HK-2 (cell line): ENCODE measurements around the gene NFIL3.
"Not testable (repeated sequence)": the region's sequence is repeated elsewhere in the genome, so short reads cannot be mapped to it uniquely, and the experiment has no call there.

ENCODE experiments used
- DNase-seq: peaks from one replicate; pipeline ENCODE4 v3.0.0-alpha.2; 2018; ENCODE audit not compliant: unreplicated experiment

The NFIL3 gene

DNA sequence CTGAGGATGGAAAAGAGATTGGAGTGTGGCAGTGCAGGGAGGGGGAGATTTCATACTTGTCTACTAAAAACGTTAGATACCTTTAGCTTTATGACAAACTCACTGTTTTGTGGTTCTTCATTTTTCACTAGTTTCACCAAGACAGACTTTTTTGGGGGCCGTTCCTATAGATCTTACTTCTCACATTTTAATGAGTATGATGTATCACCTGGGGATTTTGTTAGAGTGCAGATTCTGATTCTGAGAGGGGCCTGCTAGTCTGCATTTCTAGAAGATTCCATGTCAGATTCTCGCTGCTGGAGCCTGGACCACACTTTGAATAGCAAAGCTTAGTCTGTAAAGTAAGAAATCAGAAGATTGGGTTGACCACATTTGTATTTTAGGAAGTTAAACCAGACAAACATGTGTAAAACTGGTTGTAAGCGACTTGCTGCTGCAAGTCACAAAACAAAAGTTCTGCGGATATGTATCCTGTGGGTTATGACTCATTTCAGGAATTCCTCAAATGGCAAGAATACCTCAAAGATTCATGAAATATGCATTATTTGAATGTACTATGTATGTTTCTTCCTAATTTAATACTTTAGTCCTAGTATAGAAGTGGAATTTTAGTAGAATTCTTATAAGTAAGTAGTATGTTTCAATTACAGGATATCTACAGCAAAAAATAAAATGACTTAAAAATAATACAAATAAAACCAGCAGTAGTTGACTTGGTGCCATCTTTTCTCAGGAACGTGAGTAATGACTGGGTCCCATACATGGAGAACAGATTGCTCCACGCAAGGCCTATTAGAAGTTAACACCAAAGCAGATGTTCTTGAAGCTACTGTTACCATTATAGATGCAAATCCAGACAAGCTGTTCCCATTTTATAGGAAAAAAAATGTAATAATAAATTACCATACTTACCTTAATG is 27.8 kb downstream of the NFIL3 start:
- no peak for DNase-seq

DNA sequence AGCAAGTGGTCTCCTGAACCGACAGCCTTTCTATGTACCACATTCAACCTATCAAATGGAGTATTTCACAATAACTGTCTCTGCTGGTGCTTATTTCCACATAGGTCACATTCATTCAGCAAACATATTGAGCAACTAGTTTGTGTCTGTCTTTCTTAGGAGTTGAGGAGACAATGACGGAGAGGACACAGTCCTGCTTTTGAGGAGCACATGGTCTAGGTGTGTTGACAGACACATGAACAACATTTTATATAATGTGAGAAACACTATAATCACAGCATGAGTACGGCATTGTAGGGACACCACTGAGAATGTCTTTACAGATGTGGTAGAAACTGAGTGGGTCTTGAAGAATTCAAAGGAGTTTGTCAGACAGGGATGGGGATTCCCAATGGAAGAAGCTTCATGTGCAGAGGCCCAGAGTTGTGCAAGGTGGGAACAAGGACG is 28.5 kb downstream of the NFIL3 start:
- no peak for DNase-seq

GRCh38 chr9:91393826-91394225 is 29.8 kb downstream of the NFIL3 start:
- no peak for DNase-seq

DNA sequence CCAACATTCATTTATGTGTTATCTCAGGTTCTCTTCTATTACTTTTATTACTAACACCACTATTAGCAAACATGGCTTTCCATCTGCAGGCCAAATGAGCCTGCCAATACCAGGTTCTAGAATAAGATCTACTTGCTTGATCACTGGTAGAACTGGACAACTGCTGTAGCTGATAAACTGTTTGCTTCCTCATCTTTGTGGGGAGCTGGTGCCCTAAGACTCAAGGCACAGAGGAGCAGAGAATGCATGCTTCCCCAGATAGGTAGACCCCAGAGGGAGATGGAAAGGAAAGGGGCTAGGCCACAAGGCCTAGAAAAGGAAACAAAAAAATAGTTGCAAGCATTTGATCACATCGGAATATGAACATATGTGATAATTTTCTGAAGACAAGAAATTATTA is 31.2 kb downstream of the NFIL3 start:
- DNase-seq: no peak

GRCh38 chr9:91391818-91392217 is 31.8 kb downstream of the NFIL3 start:
- DNase-seq: no peak

- no peak for DNase-seq
Measured at GRCh38 chr9:91391412-91391811, 32.2 kb downstream of the NFIL3 start.

DNA sequence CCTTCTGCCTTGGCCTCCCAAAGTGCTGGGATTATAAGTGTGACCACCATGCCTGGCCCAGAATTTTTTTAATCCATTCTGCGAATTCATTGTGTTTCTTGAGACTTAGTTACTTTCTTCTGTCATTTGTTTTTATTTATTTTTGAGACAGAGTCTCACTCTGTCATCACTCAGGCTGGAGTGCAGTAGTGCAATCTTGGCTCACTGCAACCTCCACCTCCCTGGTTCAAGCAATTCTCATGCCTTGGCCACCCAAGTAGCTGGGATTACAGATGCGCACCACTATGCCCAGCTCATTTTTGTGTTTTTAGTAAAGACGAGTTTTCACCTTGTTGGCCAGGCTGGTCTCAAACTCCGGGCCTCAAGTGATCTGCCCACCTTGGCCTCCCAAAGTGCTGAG is 33.9 kb downstream of the NFIL3 start:
- DNase-seq: not testable (repeated sequence)

DNA sequence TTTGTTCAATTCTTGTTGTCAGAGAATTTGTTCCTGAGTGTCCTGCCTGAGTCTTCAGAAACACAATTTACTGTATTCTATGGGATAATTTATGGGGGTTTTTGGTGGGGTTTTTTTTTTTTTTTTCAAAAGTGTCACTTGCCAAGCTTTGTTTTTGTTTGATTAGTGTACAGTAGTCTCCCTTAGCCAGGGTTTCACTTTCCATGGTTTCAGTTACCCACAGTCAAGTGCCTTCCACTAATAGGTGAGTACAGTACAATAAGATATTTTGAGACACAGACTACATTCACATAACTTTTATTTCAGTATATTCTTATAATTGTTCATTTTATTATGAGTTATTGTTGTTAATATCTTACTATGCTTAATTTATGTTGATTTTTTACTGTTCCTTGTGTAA is 36.9 kb downstream of the NFIL3 start:
- DNase-seq: no peak

GRCh38 chr9:91384954-91385353 is 38.7 kb downstream of the NFIL3 start:
- no peak for DNase-seq

DNA sequence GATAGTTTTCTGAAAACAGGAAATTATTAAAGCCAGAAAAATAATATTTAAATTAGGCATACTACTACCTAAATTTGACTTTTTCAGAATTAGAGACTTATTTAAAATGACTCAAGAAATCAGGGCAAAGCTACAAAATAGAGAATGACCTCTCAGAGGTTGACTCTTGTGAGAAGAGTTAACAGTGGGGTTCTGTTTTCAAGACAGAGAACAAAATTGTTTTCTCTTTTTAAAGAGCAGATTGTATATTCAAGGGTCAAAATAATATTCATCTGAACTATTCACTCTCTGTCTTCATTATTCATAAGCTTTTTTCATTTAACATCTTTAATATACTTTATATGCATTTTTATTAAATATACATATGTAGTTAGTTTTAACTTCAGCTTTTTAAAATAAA is 40.1 kb downstream of the NFIL3 start:
- no peak for DNase-seq

DNA sequence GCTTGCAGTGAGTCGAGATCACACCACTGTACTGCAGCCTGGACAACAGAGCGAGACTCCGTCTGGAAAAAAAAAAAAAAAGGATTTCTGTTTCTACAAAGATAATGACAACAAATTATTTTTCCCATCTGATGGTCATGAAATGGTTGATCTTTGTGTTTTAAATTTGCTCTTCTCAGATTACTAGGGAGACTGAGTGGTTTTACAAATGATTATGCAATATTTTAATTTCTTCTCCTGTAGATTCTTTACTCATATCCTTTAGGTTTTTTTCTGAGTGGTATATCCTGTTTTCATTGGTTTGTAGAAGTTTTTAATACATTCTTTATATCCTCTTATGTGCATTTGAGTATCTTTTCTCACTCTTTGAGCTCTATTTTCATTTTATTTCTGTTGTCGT is 41.3 kb downstream of the NFIL3 start:
- DNase-seq: no peak

- no peak for DNase-seq
Measured at GRCh38 chr9:91379426-91379825, 44.2 kb downstream of the NFIL3 start.

DNA sequence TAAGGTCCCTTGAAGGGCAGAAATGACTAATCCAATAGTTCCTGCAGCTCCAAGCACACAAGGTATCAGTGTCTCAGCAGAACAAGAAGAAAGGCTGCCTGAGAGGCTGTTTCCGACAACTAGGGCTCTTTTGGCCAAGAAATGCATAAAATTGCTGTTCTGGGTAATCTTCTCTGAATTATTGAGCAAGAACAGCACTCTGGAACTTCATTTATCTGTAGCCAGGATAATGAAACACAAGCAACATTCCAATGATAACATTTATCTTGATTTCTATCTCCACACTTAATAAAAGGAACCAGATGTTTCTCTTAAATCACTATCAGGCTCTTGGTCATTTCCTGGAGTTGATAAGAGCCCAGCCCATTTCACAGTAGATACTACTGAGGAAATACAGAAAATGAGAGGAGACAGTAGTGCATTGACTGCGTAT is 44.9 kb downstream of the NFIL3 start:
- DNase-seq: no peak

DNA sequence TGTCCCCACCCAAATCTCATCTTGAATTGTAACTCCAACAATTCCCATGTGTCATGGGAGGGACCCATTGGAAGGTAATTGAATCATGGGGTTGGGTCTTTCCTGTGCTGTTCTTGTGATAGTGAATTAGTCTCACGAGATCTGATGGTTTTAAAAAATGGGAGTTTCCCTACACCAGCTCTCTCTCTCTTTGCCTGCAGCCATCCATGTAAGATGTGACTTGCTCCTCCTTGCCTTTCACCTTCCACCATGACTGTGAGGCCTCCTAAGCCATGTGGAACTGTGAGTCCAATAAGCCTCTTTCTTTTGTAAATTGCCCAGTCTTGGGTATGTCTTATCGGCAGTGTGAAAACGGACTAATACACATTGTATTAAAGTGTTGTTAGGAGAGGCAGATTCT is 45.6 kb downstream of the NFIL3 start:
- not testable (repeated sequence) for DNase-seq

DNA sequence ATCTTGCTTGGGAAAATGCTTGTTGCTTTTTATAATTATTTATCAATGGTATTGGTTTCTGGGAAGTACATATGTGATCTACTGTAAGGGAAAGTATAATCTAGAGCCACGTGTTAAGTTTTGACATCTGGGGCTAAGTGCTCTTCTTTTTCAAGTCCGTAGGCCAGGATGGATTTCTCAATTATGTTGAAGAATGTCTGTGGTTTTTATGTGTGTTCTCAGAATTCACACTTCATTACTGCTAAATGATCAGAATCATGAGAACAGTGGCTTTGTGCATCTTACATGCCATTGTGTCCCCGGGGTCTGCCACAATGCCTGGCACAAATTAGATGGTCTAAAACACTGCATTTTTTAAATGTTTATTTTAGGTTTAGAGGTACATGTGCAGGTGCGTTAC is 47.4 kb downstream of the NFIL3 start:
- DNase-seq: no peak

- DNase-seq: no peak
Measured at GRCh38 chr9:91374939-91375338, 48.7 kb downstream of the NFIL3 start.

DNA sequence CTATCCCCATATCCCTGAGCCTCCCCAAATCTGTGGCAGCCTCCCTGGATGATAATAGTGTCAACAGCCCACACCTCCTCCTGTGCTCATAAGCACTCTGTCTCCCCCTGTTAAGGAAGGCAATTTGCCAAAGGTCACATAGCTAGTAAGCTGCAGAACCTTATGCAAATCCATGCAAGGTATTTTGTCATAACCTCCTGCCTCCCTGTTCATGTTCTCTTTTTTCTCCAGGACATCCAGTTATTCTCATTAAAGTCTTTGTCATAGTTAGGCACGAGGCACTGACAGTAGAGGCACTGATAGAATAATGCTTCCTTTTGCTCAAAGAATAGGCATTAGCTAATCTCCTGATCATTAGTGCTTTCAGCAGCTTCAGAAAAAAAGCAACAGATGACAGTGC is 51.7 kb downstream of the NFIL3 start:
- DNase-seq: no peak

- DNase-seq: not testable (repeated sequence)
Measured at GRCh38 chr9:91370006-91370405, 53.6 kb downstream of the NFIL3 start.

- no peak for DNase-seq
Measured at GRCh38 chr9:91364702-91365101, 58.9 kb downstream of the NFIL3 start.

GRCh38 chr9:91364005-91364404 is 59.6 kb downstream of the NFIL3 start:
- DNase-seq: no peak

DNA sequence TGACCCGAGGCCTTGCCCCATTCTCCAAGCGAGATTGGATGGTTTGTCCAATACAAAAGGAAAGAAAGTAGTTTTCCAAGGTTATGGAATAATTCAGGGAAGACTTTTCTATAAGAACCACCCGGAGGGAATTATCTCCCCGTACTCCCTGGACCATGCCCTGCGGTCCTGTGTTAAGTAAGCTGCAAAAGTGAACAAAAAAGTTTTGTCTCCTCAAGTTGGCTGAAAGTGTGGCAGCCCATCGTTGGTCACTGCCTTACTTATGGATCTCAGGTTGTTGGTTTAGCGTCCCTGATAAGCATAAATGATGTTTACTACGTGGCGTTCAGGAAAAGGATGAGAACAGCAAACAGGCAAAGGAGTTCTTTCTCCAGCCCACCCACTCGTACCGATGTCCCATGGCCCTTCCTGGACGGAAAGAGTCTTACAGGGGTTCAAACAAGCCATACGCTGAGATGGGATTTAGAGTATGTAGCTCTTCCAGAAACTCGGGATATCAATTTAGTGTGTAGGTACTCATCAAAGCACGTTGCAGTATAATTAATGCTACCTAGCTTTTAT is 61.5 kb downstream of the NFIL3 start:
- no peak for DNase-seq

- peak; percentile 84 for DNase-seq
Measured at GRCh38 chr9:91361291-91362050, 62.2 kb downstream of the NFIL3 start, which contains the start of gene AUH. Gene AUH, minus strand, starts transcription at chr9:91361918. Its CDS starts 29 bp downstream, at chr9:91361889.
